Astrocyte (in vitro differentiated cells and primary cell): Measurements from ENCODE around the gene OSTM1.

Experiments used
- EZH2 ChIP-seq: IDR thresholded peaks from 2 replicates; pipeline ENCODE4 v1.6.1; 2012; ENCODE audit warnings: mild to moderate bottlenecking, low read length, inconsistent platforms; ENCODE audit not compliant: insufficient read depth
- TF ChIP-seq, protein P1 (sequence below): IDR thresholded peaks from 2 replicates; pipeline ENCODE4 v1.5.1; 2011; ENCODE audit warnings: low read depth, mild to moderate bottlenecking, inconsistent platforms, low read length, moderate library complexity; ENCODE audit not compliant: insufficient read depth

GRCh38 chr6:107999341-107999740 lies 75.2 kb downstream of the OSTM1 start:
- TF ChIP-seq, protein P1, sequence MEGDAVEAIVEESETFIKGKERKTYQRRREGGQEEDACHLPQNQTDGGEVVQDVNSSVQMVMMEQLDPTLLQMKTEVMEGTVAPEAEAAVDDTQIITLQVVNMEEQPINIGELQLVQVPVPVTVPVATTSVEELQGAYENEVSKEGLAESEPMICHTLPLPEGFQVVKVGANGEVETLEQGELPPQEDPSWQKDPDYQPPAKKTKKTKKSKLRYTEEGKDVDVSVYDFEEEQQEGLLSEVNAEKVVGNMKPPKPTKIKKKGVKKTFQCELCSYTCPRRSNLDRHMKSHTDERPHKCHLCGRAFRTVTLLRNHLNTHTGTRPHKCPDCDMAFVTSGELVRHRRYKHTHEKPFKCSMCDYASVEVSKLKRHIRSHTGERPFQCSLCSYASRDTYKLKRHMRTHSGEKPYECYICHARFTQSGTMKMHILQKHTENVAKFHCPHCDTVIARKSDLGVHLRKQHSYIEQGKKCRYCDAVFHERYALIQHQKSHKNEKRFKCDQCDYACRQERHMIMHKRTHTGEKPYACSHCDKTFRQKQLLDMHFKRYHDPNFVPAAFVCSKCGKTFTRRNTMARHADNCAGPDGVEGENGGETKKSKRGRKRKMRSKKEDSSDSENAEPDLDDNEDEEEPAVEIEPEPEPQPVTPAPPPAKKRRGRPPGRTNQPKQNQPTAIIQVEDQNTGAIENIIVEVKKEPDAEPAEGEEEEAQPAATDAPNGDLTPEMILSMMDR = no peak
- no peak for TF ChIP-seq EZH2
